Measurements from ENCODE around the gene CRYBA4.

DNA sequence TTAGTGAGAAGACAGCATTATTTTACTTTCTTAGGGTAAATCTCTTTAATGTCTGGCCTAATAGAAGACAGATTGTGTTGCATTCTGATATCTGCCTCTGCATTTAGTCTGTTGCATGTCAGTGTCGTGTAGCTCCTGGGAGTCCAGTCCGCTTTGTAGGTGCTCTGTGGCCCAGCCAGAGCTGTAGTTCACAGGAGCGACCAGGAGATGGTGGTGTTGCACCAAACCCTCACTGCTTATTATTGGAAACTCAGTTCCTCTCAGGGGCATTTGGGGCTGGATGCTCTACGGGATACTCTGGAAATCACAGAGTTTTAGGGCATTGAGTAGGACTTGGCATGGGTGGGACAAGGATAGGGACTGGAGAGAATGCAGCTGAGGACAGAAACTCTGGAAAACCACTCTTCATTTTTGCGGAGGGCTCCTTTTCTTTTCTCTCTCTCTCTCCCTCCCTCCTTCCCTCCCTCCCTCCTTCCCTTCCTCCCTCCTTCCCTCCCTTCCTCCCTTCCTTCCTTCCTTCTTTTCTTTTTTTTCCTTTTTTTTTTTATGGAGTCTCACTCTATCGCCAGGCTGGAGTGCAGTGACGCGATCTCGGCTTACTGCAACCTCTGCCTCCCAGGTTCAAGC lies 57.4 kb downstream of the CRYBA4 start:
- TF ChIP-seq CTCF (IDR thresholded peaks at IDR 0.05) (peak; percentile 73 to 94), EP300 (IDR thresholded peaks at IDR 0.05) (no peak), POLR2A (IDR thresholded peaks at IDR 0.05) (no peak)
